Measurements from ENCODE around the gene RDH16.

The RDH16 gene

GRCh38 chr12:56996793-56997545 lies 39.6 kb upstream of the RDH16 start:
- H3K4me1 ChIP-seq (ENCODE audit: control insufficient read depth, insufficient read depth, low read length), result peaks cover 2% of the 10 kb centered on the region
- H3K27me3 ChIP-seq (ENCODE audit: control insufficient read depth, insufficient read depth, low read length), result no peaks in the 10 kb centered on the region
- no peaks in the 10 kb centered on the region for H3K9me3 ChIP-seq (ENCODE audit: control insufficient read depth, insufficient read depth, low read length)
- peaks cover 17% of the 10 kb centered on the region for H3K36me3 ChIP-seq (ENCODE audit: control insufficient read depth, insufficient read depth, low read length)
- H3K4me3 ChIP-seq (ENCODE audit: low read depth, low read length), result no peak overlapping the region
- H3K9ac ChIP-seq (ENCODE audit: low read depth, low read length), result no peak overlapping the region

- Histone ChIP-seq H3K36me3 (ENCODE audit: control insufficient read depth, insufficient read depth, low read length) (peaks cover 11% of the 10 kb centered on the region), H3K9me3 (ENCODE audit: control insufficient read depth, insufficient read depth, low read length) (no peaks in the 10 kb centered on the region), H3K4me1 (ENCODE audit: control insufficient read depth, insufficient read depth, low read length) (peaks cover 4% of the 10 kb centered on the region), H3K9ac (ENCODE audit: low read depth, low read length) (no peak overlapping the region), H3K4me3 (ENCODE audit: low read depth, low read length) (no peak overlapping the region), H3K27me3 (ENCODE audit: control insufficient read depth, insufficient read depth, low read length) (no peaks in the 10 kb centered on the region)
Measured at GRCh38 chr12:56995930-56996496, 38.6 kb upstream of the RDH16 start.

GRCh38 chr12:56995201-56995929 lies 38.0 kb upstream of the RDH16 start:
- peaks cover 4% of the 10 kb centered on the region for H3K4me1 ChIP-seq (ENCODE audit: control insufficient read depth, insufficient read depth, low read length)
- no peaks in the 10 kb centered on the region for H3K9me3 ChIP-seq (ENCODE audit: control insufficient read depth, insufficient read depth, low read length)
- H3K4me3 ChIP-seq (ENCODE audit: low read depth, low read length), result no peak overlapping the region
- no peak overlapping the region for H3K9ac ChIP-seq (ENCODE audit: low read depth, low read length)
- peaks cover 11% of the 10 kb centered on the region for H3K36me3 ChIP-seq (ENCODE audit: control insufficient read depth, insufficient read depth, low read length)
- H3K27me3 ChIP-seq (ENCODE audit: control insufficient read depth, insufficient read depth, low read length), result no peaks in the 10 kb centered on the region

GRCh38 chr12:56994231-56994746 lies 36.9 kb upstream of the RDH16 start:
- peaks cover 4% of the 10 kb centered on the region for H3K4me1 ChIP-seq (ENCODE audit: control insufficient read depth, insufficient read depth, low read length)
- peaks cover 11% of the 10 kb centered on the region for H3K36me3 ChIP-seq (ENCODE audit: control insufficient read depth, insufficient read depth, low read length)
- no peaks in the 10 kb centered on the region for H3K27me3 ChIP-seq (ENCODE audit: control insufficient read depth, insufficient read depth, low read length)
- no peaks in the 10 kb centered on the region for H3K9me3 ChIP-seq (ENCODE audit: control insufficient read depth, insufficient read depth, low read length)
- H3K9ac ChIP-seq (ENCODE audit: low read depth, low read length), result no peak overlapping the region
- H3K4me3 ChIP-seq (ENCODE audit: low read depth, low read length), result no peak overlapping the region

GRCh38 chr12:56993346-56993745 lies 35.9 kb upstream of the RDH16 start:
- no peaks in the 10 kb centered on the region for H3K27me3 ChIP-seq (ENCODE audit: control insufficient read depth, insufficient read depth, low read length)
- H3K4me1 ChIP-seq (ENCODE audit: control insufficient read depth, insufficient read depth, low read length), result peaks cover 5% of the 10 kb centered on the region
- no peak overlapping the region for H3K9ac ChIP-seq (ENCODE audit: low read depth, low read length)
- H3K36me3 ChIP-seq (ENCODE audit: control insufficient read depth, insufficient read depth, low read length), result peaks cover 11% of the 10 kb centered on the region
- no peak overlapping the region for H3K4me3 ChIP-seq (ENCODE audit: low read depth, low read length)
- no peaks in the 10 kb centered on the region for H3K9me3 ChIP-seq (ENCODE audit: control insufficient read depth, insufficient read depth, low read length)

GRCh38 chr12:56991319-56992246 lies 34.2 kb upstream of the RDH16 start:
- H3K27me3 ChIP-seq (ENCODE audit: control insufficient read depth, insufficient read depth, low read length), result no peaks in the 10 kb centered on the region
- H3K9ac ChIP-seq (ENCODE audit: low read depth, low read length), result no peak overlapping the region

GRCh38 chr12:56990648-56991318 lies 33.4 kb upstream of the RDH16 start:
- Histone ChIP-seq H3K9ac (ENCODE audit: low read depth, low read length) (no peak overlapping the region), H3K9me3 (ENCODE audit: control insufficient read depth, insufficient read depth, low read length) (no peaks in the 10 kb centered on the region), H3K4me3 (ENCODE audit: low read depth, low read length) (no peak overlapping the region), H3K27me3 (ENCODE audit: control insufficient read depth, insufficient read depth, low read length) (no peaks in the 10 kb centered on the region), H3K4me1 (ENCODE audit: control insufficient read depth, insufficient read depth, low read length) (peaks cover 11% of the 10 kb centered on the region), H3K36me3 (ENCODE audit: control insufficient read depth, insufficient read depth, low read length) (peaks cover 6% of the 10 kb centered on the region)

More at GRCh38 chr12:56991319-56992246, 34.2 kb upstream of the RDH16 start:
- peaks cover 11% of the 10 kb centered on the region for H3K4me1 ChIP-seq (ENCODE audit: control insufficient read depth, insufficient read depth, low read length)
- peaks cover 9% of the 10 kb centered on the region for H3K36me3 ChIP-seq (ENCODE audit: control insufficient read depth, insufficient read depth, low read length)
- no peaks in the 10 kb centered on the region for H3K9me3 ChIP-seq (ENCODE audit: control insufficient read depth, insufficient read depth, low read length)
- H3K4me3 ChIP-seq (ENCODE audit: low read depth, low read length), result no peak overlapping the region

GRCh38 chr12:56989861-56990610 lies 32.6 kb upstream of the RDH16 start:
- Histone ChIP-seq H3K9me3 (ENCODE audit: control insufficient read depth, insufficient read depth, low read length) (no peaks in the 10 kb centered on the region), H3K4me1 (ENCODE audit: control insufficient read depth, insufficient read depth, low read length) (peaks cover 11% of the 10 kb centered on the region), H3K27me3 (ENCODE audit: control insufficient read depth, insufficient read depth, low read length) (no peaks in the 10 kb centered on the region), H3K36me3 (ENCODE audit: control insufficient read depth, insufficient read depth, low read length) (no peaks in the 10 kb centered on the region), H3K4me3 (ENCODE audit: low read depth, low read length) (no peak overlapping the region), H3K9ac (ENCODE audit: low read depth, low read length) (no peak overlapping the region)

- H3K27me3 ChIP-seq (ENCODE audit: control insufficient read depth, insufficient read depth, low read length), result no peaks in the 10 kb centered on the region
- no peak overlapping the region for H3K4me3 ChIP-seq (ENCODE audit: low read depth, low read length)
- no peak overlapping the region for H3K9ac ChIP-seq (ENCODE audit: low read depth, low read length)
- peaks cover 9% of the 10 kb centered on the region for H3K4me1 ChIP-seq (ENCODE audit: control insufficient read depth, insufficient read depth, low read length)
- H3K36me3 ChIP-seq (ENCODE audit: control insufficient read depth, insufficient read depth, low read length), result no peaks in the 10 kb centered on the region
- no peaks in the 10 kb centered on the region for H3K9me3 ChIP-seq (ENCODE audit: control insufficient read depth, insufficient read depth, low read length)
Measured at GRCh38 chr12:56988207-56988739, 30.9 kb upstream of the RDH16 start.

- Histone ChIP-seq H3K27me3 (ENCODE audit: control insufficient read depth, insufficient read depth, low read length) (no peaks in the 10 kb centered on the region), H3K36me3 (ENCODE audit: control insufficient read depth, insufficient read depth, low read length) (no peaks in the 10 kb centered on the region), H3K4me1 (ENCODE audit: control insufficient read depth, insufficient read depth, low read length) (peaks cover 9% of the 10 kb centered on the region), H3K4me3 (ENCODE audit: low read depth, low read length) (no peak overlapping the region), H3K9ac (ENCODE audit: low read depth, low read length) (no peak overlapping the region), H3K9me3 (ENCODE audit: control insufficient read depth, insufficient read depth, low read length) (no peaks in the 10 kb centered on the region)
Measured at GRCh38 chr12:56987551-56988053, 30.2 kb upstream of the RDH16 start.

All from iPS-15b (cell line).